Measurements from ENCODE around the gene VPS54.

The VPS54 gene

DNA sequence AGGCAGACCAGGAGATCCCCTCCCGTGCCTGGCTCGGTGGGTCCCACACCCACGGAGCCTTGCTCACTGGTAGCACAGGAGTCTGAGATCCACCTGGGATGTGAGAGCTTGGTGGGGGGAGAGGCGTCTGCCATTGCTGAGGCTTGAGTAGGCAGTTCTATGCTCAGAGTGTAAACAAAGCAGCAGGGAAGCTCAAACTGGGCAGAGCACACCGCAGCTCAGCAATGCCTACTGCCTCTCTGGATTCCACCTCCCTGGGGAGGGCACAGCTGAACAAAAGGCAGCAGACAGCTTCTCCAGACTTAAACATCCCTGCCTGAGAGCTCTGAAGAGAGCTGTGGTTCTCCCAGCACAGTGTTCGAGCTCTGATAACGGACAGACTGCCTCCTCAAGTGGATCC, 92.4 kb downstream of the VPS54 start:
- no peak overlapping the region for H3K4me3 ChIP-seq (ENCODE audit: low read length)
- DNase-seq (ENCODE audit: low read depth) = no peak
- TF ChIP-seq, protein P1, sequence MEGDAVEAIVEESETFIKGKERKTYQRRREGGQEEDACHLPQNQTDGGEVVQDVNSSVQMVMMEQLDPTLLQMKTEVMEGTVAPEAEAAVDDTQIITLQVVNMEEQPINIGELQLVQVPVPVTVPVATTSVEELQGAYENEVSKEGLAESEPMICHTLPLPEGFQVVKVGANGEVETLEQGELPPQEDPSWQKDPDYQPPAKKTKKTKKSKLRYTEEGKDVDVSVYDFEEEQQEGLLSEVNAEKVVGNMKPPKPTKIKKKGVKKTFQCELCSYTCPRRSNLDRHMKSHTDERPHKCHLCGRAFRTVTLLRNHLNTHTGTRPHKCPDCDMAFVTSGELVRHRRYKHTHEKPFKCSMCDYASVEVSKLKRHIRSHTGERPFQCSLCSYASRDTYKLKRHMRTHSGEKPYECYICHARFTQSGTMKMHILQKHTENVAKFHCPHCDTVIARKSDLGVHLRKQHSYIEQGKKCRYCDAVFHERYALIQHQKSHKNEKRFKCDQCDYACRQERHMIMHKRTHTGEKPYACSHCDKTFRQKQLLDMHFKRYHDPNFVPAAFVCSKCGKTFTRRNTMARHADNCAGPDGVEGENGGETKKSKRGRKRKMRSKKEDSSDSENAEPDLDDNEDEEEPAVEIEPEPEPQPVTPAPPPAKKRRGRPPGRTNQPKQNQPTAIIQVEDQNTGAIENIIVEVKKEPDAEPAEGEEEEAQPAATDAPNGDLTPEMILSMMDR (conservative IDR thresholded peaks at IDR 0.05; ENCODE audit: low read length) = no peak

DNA sequence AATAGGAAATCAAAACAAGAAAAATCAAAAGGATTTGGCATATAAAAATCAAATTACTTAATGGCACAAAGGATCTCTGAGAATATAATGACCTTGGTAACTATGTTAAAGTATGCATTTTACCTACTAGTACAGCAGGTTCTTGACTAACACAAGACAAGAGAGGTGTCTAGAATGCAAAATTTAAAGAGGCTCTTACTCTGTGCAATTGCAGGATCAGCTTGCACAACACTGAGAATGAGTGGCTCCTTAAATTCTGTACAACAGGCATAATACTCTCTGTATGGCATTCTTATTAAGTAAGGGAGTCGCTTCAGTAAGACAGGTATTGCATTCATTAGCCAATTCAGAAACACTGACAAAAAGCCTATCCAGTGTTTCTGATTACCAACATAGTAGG, 104.9 kb downstream of the VPS54 start:
- no peak for DNase-seq (ENCODE audit: low read depth)
- TF ChIP-seq, protein P1 (conservative IDR thresholded peaks at IDR 0.05; ENCODE audit: low read length) = no peak
- no peak overlapping the region for H3K4me3 ChIP-seq (ENCODE audit: low read length)

DNA sequence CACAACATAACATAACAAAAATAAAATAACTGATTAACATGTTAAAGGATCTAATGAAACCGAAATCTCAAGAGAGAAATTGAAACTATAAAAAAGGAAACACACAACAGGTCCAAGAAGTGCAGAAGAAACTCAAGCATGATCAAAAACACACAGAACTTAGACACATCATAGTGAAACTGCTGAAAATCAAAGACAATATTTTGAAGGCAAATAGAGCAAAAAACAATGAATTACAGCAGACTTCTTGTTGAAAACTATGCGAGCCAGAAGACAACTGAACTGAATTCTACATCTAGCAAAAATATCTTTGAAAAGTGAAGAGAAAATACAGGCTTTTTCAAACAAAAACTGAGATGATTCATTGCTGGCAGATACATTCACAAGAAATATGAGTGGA, 116.2 kb downstream of the VPS54 start:
- TF ChIP-seq, protein P1 (conservative IDR thresholded peaks at IDR 0.05; ENCODE audit: low read length) = no peak
- DNase-seq (ENCODE audit: low read depth) = peak; percentile 9
- no peak overlapping the region for H3K4me3 ChIP-seq (ENCODE audit: low read length)

DNA sequence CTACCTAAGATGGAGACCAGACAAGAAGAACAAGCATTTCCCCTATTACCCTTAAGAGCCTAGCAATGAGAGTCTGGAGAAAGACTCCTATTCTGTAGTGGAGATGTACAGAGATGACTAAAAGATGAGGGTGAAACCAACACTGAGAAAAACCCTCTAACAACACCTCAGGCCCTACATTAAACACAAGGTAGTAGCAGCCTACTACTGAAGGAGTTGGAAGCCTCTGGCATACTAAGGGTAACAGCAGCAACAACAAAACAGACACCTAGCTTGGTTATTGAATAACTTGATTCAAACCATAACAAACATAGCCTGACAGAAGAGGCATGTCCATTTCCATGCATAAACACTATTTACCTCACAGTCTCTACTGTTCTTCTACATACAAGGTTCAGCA, 117.1 kb downstream of the VPS54 start:
- TF ChIP-seq, protein P1 (conservative IDR thresholded peaks at IDR 0.05; ENCODE audit: low read length) = no peak
- DNase-seq (ENCODE audit: low read depth) = no peak

DNA sequence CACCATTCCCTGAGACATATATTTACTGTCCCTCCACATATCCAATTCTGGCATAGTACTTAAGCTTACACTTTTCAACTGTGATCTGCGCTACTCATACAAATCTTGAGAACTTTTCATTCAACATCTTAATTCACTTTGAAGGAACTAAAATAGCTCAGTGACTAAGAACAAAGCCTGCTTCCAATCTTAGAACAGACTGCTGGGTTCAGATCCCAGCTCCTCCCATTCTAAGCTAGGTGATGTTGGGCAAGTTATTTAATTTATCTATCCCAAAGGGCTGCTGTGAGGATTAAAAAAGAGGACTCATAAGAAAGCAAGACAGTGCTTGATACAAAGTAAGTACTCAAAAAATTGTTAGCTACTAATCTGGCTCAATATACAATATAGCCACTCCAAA, 119.6 kb downstream of the VPS54 start:
- TF ChIP-seq, protein P1 (conservative IDR thresholded peaks at IDR 0.05; ENCODE audit: low read length) = no peak

More for the DNA sequence above, 117.1 kb downstream of the VPS54 start:
- no peak overlapping the region for H3K4me3 ChIP-seq (ENCODE audit: low read length)

DNA sequence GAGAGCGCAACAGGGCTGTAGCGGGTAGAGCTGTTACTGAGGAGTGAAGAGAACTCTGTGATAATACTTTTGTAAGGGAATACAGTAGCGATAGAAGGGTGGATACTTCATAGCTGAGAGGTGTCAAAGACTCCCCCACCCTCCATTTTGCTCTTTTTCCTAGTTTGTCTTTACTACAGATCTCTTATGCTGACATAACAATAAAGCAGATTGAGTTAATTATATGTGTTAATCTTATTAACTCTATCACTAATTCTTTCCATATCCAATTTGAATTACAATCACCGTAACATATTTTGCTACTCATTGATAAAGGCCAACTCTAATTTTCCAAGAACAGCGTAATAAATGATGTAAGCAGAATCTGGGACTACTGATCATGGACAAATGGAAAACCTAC, 120.4 kb downstream of the VPS54 start:
- no peak for DNase-seq (ENCODE audit: low read depth)
- no peak overlapping the region for H3K4me3 ChIP-seq (ENCODE audit: low read length)
- TF ChIP-seq, protein P1 (conservative IDR thresholded peaks at IDR 0.05; ENCODE audit: low read length) = no peak

More for the DNA sequence above, 119.6 kb downstream of the VPS54 start:
- DNase-seq (ENCODE audit: low read depth) = peak; percentile 26
- no peak overlapping the region for H3K4me3 ChIP-seq (ENCODE audit: low read length)

DNA sequence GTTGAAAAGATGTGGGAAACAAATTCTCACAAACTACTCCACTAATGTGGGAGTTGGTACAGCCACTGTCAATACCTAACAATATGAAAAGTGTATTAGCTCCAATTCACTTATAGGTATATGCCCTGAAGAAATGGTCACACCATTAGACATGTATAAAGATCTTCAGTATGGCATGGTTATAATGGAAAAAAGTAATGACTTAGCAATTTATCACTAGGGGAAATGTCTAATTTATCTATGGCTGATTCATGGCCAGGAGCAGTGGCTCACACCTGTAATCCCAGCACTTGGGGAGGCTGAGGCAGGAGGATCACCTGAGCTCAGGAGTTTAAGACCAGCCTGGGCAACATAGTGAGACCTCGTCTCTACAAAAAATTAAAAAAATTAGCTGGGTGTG, 125.1 kb downstream of the VPS54 start:
- no peak for DNase-seq (ENCODE audit: low read depth)
- no peak overlapping the region for H3K4me3 ChIP-seq (ENCODE audit: low read length)
- TF ChIP-seq, protein P1 (conservative IDR thresholded peaks at IDR 0.05; ENCODE audit: low read length) = no peak

Data from AG10803 (cell line).